Measurements from ENCODE around the gene NETO2.
"Not testable (repeated sequence)": the region's sequence is repeated elsewhere in the genome, so short reads cannot be mapped to it uniquely, and the experiment has no call there.

The NETO2 gene

GRCh38 chr16:47063011-47063724 lies 80.6 kb downstream of the NETO2 start:
- DNase-seq = no peak

- DNase-seq = no peak
These were observed 82.5 kb downstream of the NETO2 start for GRCh38 chr16:47061204-47061603.

GRCh38 chr16:47060596-47060995 lies 83.1 kb downstream of the NETO2 start:
- DNase-seq = no peak

- no peak for DNase-seq
These were observed 83.8 kb downstream of the NETO2 start for GRCh38 chr16:47059991-47060390.

DNA sequence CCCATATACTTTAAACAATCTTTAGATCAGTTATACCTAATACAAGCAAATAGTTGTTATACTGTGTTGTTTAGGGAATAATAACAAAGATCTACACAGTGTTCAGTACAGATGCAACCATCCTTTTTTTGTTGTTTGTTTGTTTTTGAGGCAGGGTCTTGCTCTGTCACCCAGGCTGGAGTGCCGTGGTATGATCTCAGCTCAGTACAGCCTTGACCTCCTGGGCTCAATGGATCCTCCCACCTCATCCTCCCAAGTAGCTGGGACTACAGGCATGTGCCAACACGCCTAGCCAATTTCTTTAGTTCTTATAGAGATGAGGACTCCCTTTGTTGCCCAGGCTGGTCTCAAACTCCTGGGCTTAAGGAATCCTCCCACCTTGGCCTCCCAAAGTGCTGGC lies 84.6 kb downstream of the NETO2 start:
- not testable (repeated sequence) for DNase-seq

DNA sequence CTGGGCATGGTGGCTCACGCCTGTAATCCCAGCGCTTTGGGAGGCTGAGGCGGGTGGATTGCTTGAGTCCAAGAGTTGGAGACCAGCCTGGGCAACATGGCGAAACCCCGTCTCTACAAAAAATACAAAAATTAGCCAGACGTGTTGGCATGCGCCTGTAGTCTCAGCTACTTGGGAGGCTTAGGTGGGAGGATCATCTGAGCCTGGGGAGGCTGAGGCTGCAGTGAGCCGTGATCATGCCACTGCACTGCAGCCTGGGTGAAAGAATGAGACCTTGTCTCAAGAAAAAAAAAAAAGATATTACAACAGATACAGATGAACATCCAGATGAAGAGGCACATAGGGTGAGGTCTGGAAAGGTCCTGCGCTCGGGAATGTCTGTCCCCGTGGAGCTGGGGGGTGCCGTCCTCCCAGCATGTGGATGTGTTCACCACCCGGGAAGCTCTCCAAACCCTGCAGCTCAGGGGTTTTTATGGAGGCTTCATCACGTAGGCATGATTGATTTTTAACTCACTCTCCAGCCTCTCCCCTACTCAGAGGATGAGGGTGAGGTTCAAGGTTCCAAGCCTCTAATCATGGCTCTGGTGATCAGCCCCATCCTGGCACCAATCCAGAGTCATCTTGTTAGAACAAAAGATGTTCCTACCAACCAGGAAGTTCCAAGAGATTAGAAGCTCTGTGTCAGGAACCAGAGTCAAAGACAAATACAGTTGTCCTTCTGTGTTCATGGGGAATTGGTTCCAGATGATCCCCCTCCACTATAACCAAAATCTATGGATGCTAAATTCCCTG lies 85.3 kb downstream of the NETO2 start:
- DNase-seq = no peak

- DNase-seq = no peak
These were observed 86.1 kb downstream of the NETO2 start for GRCh38 chr16:47057630-47057993.

DNA sequence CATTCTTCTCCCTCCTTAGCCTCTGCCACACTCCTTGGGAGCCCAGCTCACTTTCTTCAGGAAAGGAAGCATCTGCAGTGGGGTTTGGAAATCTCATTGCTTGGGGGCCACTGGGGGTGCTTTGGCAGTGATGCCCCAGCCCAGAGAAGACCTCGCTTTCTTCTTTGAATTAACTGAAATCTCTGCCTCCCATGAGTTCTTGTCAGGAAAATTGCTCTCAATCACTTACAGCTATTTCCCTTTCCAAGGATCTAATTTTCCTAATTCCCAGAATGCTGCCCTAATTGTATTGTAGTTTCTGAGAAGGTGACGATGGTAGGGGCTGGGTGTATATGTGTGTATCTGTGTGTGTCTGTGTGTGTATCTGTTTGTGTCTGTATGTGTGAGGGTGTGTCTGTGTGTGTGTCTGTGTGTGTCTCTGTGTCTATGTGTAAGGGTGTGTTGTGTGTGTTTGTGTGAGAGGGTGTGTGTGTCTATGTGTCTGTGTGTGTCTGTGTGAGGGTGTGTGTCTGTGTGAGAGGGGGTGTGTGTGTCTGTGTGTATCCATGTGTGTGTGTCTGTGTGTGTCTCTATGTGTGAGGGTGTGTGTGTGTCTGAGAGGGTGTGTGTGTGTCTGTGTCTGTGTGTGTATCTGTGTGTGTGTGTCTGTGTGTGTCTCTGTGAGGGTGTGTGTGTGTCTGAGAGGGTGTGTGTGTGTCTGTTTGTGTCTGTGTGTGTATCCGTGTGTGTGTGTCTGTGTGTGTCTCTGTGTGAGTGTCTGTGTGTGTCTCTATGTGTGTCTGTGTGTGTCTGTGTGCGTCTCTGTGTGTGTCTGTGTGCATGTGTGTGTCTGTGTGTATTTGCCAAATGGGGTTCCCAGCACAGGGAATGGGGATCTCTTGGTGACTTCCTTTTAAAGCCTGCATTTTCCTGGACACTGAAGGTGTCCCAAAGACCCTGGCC lies 86.8 kb downstream of the NETO2 start:
- no peak for DNase-seq

DNA sequence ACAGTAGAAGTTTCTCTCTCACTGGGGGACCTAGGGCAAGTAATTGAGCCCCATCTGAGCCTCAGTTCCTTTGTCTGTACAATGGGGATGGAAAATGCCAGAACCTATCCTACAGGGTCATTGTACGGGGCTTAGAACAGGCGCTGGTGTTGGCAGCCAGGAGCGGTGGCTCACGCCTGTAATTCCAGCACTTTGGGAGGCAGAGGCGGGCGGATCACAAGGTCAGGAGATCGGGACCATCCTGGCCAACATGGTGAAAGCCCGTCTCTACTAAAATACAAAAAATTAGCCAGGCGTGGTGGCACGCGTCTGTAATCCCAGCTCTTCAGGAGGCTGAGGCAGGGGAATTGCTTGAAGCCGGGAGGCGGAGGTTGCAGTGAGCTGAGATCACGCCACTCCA lies 87.7 kb downstream of the NETO2 start:
- DNase-seq = not testable (repeated sequence)

GRCh38 chr16:47055136-47055885 lies 88.4 kb downstream of the NETO2 start:
- DNase-seq = no peak

GRCh38 chr16:47054306-47054705 lies 89.4 kb downstream of the NETO2 start:
- DNase-seq = no peak

DNA sequence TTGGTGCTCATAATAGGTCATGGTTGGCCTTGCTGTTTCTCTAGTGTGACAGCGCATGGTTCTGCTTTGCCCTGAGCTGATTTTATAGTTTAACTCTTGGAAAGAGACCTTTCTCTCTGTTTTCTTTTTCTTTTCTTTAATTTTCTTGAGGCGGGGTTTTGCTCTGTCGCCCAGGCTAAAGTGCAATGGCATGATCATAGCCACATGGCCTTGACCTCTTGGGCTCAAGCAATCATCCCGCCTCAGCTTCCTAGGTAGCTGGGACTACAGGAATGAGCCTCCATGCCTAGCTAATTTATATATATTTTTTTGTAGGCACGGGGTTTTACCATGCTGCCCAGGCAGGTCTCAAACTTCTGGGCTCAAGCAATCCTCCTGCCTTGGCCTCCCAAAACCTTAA lies 89.8 kb downstream of the NETO2 start:
- DNase-seq = no peak

DNA sequence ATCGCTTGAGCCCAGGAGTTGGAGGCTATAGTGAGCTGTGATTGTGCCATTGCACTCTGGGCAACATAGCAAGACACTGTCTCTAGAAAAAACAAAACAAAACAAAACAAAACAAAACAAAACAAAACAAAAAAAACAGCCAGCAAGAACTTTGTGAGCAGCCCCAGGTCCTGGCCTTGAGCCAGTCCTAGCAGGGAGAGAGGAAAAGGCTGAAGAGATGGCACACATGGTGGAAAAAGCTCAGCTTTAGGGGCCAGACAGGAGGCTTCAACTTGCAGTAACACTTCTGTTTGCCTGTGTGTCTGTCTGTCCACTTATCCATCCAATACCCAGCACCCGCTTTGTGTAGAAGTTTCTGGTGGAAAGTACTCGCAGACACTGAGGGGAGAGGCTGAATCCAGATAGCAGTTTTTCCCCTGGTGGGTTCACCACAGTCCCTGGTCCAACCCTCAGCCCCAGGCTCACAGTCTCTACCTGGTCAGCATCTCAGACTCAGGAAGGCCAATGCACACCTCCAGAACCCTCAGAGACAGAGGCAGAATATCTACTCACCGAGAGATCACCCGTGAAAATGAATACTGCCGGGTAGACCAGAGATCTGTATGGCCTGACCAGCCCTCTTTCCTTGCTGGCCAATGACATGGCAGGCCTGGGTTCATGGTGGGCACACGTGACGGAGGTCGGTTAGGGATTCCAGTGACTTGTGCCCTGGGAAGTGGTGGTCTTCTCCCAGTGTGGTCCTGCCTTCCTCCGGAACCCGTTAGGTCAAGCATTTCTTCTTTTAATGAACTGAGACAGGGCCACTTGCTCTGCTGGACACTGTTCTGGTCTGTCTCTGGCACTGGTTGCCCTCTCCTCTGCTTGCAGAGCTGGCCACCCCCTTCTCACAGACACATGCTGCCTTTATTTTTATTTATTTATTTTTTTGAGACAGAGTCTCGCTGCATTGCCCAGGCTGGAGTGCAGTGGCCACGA lies 90.8 kb downstream of the NETO2 start:
- DNase-seq = no peak

DNA sequence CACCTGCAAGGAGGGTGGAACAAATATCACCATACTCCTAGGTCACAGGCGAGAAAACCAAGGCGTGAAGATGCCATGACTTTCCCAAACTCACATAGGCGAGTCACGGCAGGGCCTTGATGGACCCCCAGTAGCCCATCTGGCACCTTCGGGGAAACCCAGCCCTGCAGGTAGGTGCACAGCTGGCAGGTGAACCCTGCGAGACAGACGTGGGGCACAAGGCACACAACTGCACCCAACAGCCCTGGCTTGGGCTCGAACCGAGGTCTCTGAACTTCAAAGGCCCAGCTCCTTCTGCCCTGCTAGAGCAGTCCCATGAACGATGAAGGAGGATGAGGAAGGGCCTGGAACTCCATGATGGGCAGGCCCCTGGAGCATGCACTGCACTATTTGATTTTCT lies 92.7 kb downstream of the NETO2 start:
- DNase-seq = no peak

DNA sequence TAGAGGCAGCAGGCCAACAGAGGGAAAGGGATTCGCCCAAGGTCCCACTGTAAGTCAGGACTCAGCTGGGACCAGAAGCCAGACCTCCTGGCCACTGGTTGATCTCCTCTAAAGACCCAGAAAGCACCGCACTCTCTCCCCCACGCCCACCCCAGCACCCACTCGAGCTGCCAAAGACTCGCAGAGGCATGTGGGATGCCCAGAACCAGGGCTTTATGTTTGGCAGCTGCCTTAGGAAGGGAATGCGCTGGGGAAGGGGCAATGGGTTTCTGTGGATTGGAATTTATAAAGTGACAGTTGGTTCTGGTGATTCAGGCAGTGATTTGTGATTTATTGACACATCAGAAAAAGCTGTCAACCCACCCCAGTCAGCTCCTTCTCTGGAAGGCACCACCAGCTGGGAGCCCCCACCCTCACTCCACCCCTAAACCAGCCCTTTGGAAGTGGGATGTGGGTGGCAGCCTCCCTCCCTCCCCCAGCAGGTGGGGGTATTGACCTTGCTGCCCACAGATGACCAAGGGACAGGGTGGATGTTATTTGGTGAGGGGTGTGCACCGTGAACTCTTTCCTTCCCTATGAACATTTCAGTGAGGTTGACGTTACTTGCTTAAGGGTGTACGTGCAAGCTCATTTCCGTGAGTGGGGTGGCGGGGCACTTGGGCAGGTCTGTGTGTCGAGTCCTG lies 93.7 kb downstream of the NETO2 start:
- no peak for DNase-seq

- no peak for DNase-seq
These were observed 96.1 kb downstream of the NETO2 start for GRCh38 chr16:47047524-47048203.

GRCh38 chr16:47046726-47047523 lies 96.8 kb downstream of the NETO2 start:
- no peak for DNase-seq

- DNase-seq = no peak
These were observed 98.3 kb downstream of the NETO2 start for GRCh38 chr16:47045459-47045858.

DNA sequence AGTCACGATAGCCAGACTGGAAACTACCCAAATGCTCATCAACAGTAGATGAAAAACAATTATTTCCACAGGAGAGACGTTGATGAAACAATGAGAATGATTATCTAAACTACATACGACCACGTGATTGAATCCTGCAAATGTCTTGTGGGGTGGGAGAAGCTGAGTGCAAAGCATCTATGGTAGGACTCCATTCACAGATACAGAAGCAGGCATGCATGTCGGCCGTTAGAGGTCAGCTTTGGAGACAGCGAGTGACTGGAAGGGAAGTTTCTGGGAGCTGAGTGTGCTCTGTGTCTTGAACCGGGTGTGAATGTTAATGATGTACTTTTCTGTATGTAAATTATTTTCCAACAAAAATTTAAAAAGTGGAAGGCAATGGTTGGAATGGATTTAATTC lies 98.7 kb downstream of the NETO2 start:
- DNase-seq = no peak

Measured in stimulated activated naive CD4-positive, alpha-beta T cell (primary cell).